SKM-1 treated with dmso at 0.1 percent for 144 hours (cell line): ENCODE data around the gene WNK1.
"Not testable (repeated sequence)": the region's sequence is repeated elsewhere in the genome, so short reads cannot be mapped to it uniquely, and the experiment has no call there.

Source experiments
- DNase-seq: peaks from one replicate; lab custom pipeline; 2025; ENCODE audit not compliant: unreplicated experiment; lab: John Stamatoyannopoulos, UW

Gene WNK1

GRCh38 chr12:810671-811415 is 58.5 kb downstream of the WNK1 start:
- DNase-seq = no peak

GRCh38 chr12:812950-813349 is 60.6 kb downstream of the WNK1 start:
- no peak for DNase-seq

DNA sequence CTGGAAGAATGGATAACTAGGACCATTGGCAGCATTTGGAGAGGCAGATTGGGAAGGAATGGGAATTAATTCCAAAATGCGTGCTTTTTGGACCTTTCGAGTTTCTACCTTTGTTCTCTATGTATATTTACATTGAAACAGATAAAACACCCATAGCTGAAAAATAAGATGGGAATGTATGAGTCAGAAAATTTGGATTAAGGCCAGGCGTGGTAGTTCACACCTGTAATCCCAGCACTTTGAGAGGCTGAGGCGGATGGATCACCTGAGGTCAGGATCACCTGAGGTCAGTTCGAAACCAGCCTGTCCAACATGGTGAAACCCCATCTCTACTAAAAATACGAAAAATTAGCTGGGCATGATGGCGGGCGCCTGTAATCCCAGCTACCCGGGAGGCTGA is 65.1 kb downstream of the WNK1 start:
- DNase-seq = not testable (repeated sequence)

DNA sequence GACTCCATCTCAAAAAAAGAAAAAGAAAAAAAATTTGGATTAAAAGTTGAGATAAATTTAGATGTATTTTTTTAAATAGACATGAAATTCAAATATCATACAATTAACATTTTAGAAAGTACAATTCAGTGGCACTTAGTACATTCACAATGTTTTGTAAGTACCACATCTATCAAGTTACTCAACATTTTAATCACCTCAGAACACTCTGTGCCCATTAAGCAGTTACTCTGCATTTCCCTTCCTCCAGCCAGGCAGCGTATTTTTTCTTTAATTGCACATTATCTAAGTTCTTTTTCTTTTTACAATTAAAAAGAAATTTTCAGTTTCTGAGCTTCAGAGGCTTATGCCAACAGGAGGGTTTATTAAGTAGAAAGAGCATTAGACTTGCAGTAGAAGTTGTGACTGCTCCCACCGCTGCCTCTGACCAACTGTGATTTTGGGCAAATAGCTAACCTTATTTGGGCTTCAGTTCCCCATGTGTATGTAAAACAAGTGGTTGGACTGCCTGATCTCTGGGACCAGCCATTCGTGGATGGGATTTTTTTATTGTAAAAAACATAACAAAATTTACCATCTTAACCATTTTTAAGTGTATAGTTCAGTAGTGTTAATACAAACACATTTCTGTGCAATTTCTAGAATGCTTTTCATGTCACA is 65.7 kb downstream of the WNK1 start:
- DNase-seq = no peak

- no peak for DNase-seq
Measured at GRCh38 chr12:818733-819132, 66.4 kb downstream of the WNK1 start.

DNA sequence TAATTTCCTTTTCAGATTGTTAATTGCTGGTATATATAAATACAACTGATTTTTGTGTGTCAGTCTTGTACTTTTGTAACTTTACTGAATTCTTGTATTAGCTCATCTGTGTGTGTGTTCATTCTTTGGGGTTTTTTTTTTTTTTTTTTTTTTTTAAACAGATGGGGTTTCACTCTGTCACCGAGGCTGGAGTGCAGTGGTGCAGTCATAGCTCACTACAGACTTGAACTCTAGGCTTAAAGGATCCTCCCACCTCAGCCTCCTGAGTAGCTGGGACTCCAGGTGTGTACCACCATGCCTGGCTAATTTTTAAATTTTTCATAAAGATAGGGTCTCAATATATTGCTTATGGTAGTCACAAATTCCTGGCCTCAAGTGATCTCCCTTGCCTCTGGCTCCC is 68.0 kb downstream of the WNK1 start:
- DNase-seq = no peak

DNA sequence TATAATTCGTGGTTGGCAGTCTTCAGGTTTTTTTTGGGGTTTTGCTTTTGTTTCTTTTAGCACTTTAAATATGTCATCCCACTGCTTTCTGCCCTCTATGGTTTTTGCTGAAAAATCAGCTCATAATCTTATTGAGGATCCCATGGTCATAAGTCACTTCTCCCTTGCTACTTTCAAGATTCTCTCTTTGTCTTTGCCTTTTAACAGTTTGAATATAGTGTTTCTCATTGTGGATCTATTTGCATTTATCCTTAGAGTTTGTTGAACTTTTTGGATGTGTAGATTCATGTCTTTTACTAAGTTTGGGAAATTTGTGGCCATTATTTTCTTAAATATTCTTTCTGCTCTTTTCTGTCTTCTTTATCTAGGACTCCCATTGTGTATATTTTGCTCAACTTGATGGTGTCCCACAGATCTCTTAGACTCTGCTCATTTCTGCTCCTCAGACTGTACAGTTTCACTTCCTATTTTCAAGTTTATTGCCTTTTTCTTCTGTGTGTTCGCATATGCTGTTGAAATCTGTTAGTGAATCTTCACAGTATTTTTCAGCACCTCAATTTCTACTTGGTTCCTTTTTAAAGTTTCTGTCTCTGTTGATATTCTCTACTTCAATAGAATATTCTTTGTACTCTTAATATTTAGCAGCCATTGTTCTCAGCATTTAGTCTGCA is 70.8 kb downstream of the WNK1 start:
- DNase-seq = peak; percentile 43

GRCh38 chr12:826331-826730 is 74.0 kb downstream of the WNK1 start:
- no peak for DNase-seq

GRCh38 chr12:828726-829395 is 76.5 kb downstream of the WNK1 start:
- DNase-seq = no peak

DNA sequence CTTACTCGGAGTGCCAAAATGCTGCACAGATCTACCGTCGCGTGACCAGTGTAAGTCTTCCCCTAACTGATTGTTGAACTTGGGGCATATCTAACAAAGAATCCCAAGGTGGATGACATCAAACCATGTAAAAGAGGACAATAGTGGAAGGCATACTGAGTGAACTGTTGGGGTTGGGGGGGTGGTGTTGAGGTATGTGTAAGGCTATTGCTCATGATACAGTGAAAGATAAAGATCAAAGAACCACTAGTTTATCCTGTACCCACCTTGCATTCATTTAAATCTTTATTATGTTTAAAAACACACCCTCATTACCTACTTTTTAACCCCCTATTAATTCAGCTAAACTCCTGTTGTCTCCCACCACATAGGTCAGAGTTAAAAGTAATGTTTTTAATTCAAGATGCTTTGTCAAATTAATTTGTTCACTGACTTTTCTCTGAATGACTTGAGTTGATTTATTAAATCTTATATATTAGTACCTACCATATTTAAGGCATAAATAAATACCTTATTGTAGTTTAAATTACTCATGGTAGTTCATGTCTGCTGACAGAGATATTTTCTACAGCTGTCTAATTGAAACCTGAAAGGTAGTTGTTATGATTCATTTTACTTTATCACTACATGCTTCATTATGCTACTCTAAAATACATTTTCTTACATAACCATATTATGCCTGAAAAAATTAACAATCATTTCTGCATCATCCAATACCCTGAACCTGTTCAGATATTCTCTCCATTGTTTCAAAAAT is 77.9 kb downstream of the WNK1 start:
- DNase-seq = no peak

GRCh38 chr12:835754-836518 is 83.6 kb downstream of the WNK1 start:
- DNase-seq = no peak

GRCh38 chr12:836952-837351 is 84.6 kb downstream of the WNK1 start:
- DNase-seq = no peak

DNA sequence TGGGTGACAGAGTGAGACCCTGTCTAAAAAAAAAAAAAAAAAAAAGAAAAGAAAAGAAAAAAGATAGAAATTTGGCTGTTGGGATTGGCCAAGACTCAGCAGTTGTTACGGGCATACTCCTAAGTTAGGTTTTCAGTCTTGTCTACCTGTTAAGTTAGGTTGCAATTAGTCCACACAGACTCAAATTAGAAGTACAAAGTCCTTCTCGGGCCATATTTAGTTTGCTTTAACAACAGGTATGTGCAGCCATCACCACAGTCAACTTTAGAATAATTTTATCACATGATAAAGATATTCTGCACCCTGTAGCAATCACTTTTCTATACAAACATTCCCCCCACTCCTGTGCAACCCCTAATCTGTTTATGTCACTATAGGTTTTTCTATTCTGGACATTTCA is 85.2 kb downstream of the WNK1 start:
- no peak for DNase-seq

- no peak for DNase-seq
Measured at GRCh38 chr12:843609-844008, 91.2 kb downstream of the WNK1 start.

- DNase-seq = no peak
Measured at GRCh38 chr12:846421-846820, 94.0 kb downstream of the WNK1 start.

GRCh38 chr12:848173-848865 is 95.9 kb downstream of the WNK1 start:
- DNase-seq = no peak

DNA sequence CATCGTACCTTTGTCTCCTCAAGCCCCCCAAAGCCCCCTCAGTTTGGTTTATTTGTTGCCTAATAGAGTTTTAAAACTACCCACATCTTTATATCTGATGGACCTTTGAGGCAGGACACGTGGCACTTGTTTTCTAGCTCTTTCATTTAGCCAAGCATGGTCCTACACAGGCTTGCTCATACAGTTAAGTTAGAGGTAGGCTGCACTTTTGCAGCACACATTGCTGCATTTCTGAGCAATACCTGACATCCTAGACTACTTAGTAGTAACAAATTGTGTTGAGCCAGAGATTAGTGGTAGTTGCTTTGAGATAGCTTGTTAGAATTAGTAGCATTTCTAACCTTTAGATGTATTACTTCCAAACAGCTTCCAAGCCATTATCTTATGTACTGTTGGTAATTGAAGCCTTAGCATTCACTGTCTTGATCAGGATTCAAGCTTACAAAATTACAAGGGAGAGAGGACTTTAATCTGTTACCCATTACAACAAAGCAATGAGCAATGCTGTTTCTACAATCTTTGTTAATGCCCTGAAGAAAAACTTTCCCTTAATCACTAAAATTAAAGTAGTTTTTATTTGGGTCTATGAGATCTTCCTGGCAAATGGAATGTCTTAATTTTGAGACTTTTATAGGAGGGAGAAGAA is 96.6 kb downstream of the WNK1 start:
- no peak for DNase-seq

- not testable (repeated sequence) for DNase-seq
Measured at GRCh38 chr12:849733-850437, 97.5 kb downstream of the WNK1 start.

- DNase-seq = no peak
Measured at GRCh38 chr12:851343-851742, 99.0 kb downstream of the WNK1 start.
